ENCODE results near the gene TCERG1L. TPM values are rescaled to one million over a fixed set of nuclear protein-coding genes. Genes with fewer than 3 reads are reported as not detected.

Gene TCERG1L
- polyA plus RNA-seq, 1 donor from 2014 or later: 0.53 TPM

GRCh38 chr10:131314148-131314547, 2.6 kb upstream of the TCERG1L start:
- H3F3A ChIP-seq (ENCODE audit: insufficient read depth, low read length, poor library complexity, severe bottlenecking): no peaks in the 10 kb centered on the region
- H3K9me3 ChIP-seq (ENCODE audit: low read length): no peaks in the 10 kb centered on the region
- H3K4me2 ChIP-seq (ENCODE audit: low read length): no peak overlapping the region
- peaks cover 32% of the 10 kb centered on the region for H3K27me3 ChIP-seq (ENCODE audit: insufficient read depth, low read depth, low read length)
- no peak overlapping the region for H3K9ac ChIP-seq (ENCODE audit: low read length)
- H2AFZ ChIP-seq (ENCODE audit: low read depth, low read length): no peak overlapping the region
- no peaks in the 10 kb centered on the region for H4K20me1 ChIP-seq (ENCODE audit: insufficient read depth)
- H3K9me2 ChIP-seq (ENCODE audit: insufficient read depth, low read length): no peaks in the 10 kb centered on the region
- no peaks in the 10 kb centered on the region for H3K36me3 ChIP-seq (ENCODE audit: insufficient read depth, low read length)
- H3K79me2 ChIP-seq (replicated peaks; ENCODE audit: insufficient read depth, low read length): no peaks in the 10 kb centered on the region
- H3K27ac ChIP-seq (ENCODE audit: low read length): no peak overlapping the region
- H3K4me3 ChIP-seq (ENCODE audit: low read length): no peak overlapping the region
- TF ChIP-seq EZH2 (IDR thresholded peaks at IDR 0.05; ENCODE audit: borderline replicate concordance, insufficient read depth, low read length, poor library complexity, severe bottlenecking) (no peak), REST (IDR thresholded peaks at IDR 0.05; ENCODE audit: borderline replicate concordance) (no peak), SMC3 (conservative IDR thresholded peaks at IDR 0.05; ENCODE audit: poor library complexity) (no peak), POLR2AphosphoS5 (IDR thresholded peaks at IDR 0.05) (no peak), RAD21 (conservative IDR thresholded peaks at IDR 0.05) (no peak), TAF1 (IDR thresholded peaks at IDR 0.05; ENCODE audit: low read depth) (no peak), EP300 (conservative IDR thresholded peaks at IDR 0.05; ENCODE audit: poor library complexity, severe bottlenecking) (no peak), CTCF (IDR thresholded peaks at IDR 0.05; ENCODE audit: poor library complexity, severe bottlenecking) (no peak), MXI1 (conservative IDR thresholded peaks at IDR 0.05; ENCODE audit: poor library complexity, severe bottlenecking) (no peak)

- no peaks in the 10 kb centered on the region for H3K36me3 ChIP-seq (ENCODE audit: insufficient read depth, low read length)
- H3K27ac ChIP-seq (ENCODE audit: low read length): no peak overlapping the region
- no peaks in the 10 kb centered on the region for H3F3A ChIP-seq (ENCODE audit: insufficient read depth, low read length, poor library complexity, severe bottlenecking)
- no peaks in the 10 kb centered on the region for H3K79me2 ChIP-seq (replicated peaks; ENCODE audit: insufficient read depth, low read length)
- no peaks in the 10 kb centered on the region for H3K9me3 ChIP-seq (ENCODE audit: low read length)
- H2AFZ ChIP-seq (ENCODE audit: low read depth, low read length): no peak overlapping the region
- no peak overlapping the region for H3K9ac ChIP-seq (ENCODE audit: low read length)
- H3K4me2 ChIP-seq (ENCODE audit: low read length): no peak overlapping the region
- no peak for TF ChIP-seq EP300 (conservative IDR thresholded peaks at IDR 0.05; ENCODE audit: poor library complexity, severe bottlenecking)
- TF ChIP-seq POLR2AphosphoS5 (IDR thresholded peaks at IDR 0.05): no peak
- TF ChIP-seq SMC3 (conservative IDR thresholded peaks at IDR 0.05; ENCODE audit: poor library complexity): no peak
- TF ChIP-seq CTCF (IDR thresholded peaks at IDR 0.05; ENCODE audit: poor library complexity, severe bottlenecking): no peak
- no peak for TF ChIP-seq EZH2 (IDR thresholded peaks at IDR 0.05; ENCODE audit: borderline replicate concordance, insufficient read depth, low read length, poor library complexity, severe bottlenecking)
- TF ChIP-seq MXI1 (conservative IDR thresholded peaks at IDR 0.05; ENCODE audit: poor library complexity, severe bottlenecking): no peak
- no peak for TF ChIP-seq TAF1 (IDR thresholded peaks at IDR 0.05; ENCODE audit: low read depth)
- no peak for TF ChIP-seq RAD21 (conservative IDR thresholded peaks at IDR 0.05)
- TF ChIP-seq REST (IDR thresholded peaks at IDR 0.05; ENCODE audit: borderline replicate concordance): no peak
- no peaks in the 10 kb centered on the region for H4K20me1 ChIP-seq (ENCODE audit: insufficient read depth)
- no peaks in the 10 kb centered on the region for H3K9me2 ChIP-seq (ENCODE audit: insufficient read depth, low read length)
- peaks cover 34% of the 10 kb centered on the region for H3K27me3 ChIP-seq (ENCODE audit: insufficient read depth, low read depth, low read length)
- H3K4me3 ChIP-seq (ENCODE audit: low read length): no peak overlapping the region
Measured at GRCh38 chr10:131313377-131313776, 1.9 kb upstream of the TCERG1L start.
